GM18907 (cell line): ENCODE results near the gene CMTR2.

Experiments
- ATAC-seq: cut with Tn5 transposase; IDR thresholded peaks from one replicate; pipeline ENCODE4 v1.9.1; 2021; ENCODE audit warnings: mild to moderate bottlenecking, moderate library complexity; ENCODE audit not compliant: unreplicated experiment

The CMTR2 gene

DNA sequence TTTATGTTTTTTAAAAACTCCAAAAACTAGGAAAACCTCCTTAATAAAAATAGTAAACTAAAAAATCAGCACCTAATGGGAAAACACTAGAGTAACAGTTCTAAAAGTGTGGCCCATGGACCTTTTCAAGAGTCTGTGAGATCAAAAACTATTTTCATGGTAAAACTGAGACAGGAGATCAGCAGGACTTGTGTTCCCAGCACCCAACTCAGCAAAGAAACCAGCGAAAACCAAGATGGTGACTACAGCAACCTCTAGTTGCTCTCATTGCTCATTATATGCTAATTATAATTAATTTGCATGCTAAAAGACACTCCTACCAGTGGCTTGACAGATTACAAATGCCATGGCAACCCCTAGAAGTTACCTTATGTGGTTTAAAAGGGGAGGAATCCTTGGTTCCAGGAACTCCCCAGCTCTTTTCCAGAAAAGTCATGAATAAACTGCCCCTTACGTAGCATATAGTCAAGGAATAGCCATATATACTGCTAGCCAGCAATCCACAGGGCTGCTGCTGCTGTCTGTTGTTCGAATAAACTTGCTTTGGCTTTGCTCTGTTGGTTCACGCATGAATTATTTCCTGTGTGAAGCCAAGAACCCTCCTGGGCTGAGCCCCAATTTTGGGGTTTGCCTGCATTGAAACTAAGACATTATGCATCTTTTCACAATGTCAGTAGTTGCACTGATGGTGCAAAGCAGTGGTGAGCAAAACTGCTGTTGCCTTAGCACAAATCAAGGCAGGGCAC, 12.4 kb downstream of the CMTR2 start:
- ATAC-seq, result no peak

DNA sequence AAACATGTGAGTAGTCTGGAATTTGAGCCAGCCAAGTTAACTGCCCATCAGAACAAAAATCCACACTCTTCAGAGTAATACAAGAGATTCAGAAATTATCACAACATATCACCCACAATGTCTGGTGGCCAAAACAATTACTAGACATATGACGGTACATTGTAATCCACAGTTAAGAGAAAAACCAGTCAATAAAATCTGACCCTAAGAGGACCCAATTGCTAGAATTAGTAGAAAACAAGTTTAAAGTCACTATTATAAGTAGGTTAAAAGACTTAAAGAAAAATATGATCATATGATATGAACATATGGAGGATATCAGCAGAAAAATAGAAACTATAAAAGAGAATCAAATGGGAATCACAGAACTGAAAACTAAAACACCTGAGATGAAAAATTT, 15.8 kb downstream of the CMTR2 start:
- ATAC-seq, result no peak

DNA sequence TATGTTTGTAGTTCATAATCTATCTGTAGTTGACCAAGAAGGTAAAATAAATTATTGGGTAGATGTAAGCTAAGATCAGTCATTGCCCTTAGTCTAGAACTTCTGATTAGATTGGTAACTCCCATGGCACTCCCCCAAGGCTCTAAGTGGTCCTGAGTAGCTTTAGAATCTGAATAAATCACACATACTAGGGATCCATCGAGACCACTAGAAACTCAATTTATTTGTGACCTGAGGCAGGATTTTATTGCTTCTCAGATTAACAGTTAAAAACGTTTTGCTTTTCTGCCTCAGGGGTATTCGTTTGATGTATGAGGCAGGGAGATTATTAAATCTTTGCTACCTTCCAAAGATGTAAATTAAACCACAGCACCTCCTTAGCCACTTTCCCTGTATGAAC, 24.9 kb downstream of the CMTR2 start:
- no peak for ATAC-seq

DNA sequence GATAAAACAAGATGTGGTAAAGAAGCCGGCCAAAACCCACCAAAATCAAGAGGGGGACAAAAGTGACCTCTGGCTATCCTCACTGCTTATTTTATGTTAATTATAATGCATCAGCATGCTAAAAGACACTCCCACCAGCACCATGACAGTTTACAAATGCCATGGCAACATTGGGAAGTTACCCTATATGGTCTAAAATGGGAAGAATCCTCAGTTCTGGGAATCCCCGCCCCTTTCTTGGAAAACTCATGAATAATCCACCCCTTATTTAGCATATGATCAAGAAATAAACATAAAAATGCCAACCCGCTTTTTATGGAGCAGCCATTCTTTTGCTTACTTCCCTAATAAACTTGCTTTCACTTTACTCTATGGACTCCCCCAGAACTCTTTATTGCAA, 25.6 kb downstream of the CMTR2 start:
- no peak for ATAC-seq

DNA sequence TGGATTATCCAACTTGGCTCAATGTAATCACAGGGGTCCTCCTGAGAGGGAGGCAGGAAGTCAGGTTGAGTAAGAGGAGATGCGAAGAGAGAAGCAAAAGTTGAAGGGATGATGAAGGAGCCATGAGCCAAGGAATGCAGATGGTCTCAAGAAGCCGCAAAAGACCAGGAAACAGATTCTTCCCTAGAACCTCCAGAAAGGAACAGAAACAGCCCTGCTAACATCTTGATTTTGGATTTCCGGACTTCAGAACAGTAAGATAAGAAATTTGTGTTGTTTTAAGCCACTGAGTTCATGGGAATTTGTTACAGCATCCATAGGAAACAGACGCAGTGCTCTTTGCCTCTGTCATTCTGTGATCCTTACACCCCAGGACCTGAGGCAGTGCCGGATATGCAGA, 26.8 kb downstream of the CMTR2 start:
- ATAC-seq, result no peak

DNA sequence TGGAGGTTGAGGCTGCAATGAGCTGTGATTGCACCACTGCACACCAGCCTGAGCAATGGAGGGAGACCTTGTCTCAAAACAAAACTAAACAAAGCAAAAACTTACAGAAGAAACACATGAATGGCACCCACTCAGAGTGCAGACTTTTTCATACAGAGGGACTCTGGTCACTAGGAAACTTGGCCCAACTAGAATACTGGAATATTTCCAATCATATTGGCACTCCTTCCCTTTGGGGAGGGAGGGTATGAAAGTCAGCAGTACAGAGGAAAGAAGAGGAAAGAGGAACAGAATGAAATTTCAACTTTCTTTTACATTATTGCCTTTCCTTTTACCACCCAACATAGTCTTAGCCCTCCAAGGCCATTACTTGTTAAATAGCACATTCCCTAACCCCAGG, 28.2 kb downstream of the CMTR2 start:
- no peak for ATAC-seq

DNA sequence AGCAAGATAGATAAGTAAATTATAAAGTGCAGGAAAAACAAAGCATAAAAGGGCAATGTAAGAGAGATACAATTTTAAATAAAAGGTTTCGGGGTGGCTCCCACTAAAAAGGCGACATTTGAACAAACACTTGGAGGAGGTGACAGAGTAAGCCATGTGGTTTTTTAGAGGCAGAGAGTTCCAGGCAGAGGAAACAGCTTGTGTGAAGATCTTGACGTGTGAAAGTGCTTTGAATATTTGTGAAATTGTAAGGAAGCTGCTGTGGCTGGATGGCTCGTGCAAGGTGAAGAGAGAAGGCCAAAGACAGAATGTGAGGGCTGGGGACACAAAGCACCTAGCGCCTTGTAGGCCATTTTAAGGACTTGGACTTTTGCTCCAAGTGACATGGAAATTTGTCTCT, 30.1 kb downstream of the CMTR2 start:
- ATAC-seq, result no peak

DNA sequence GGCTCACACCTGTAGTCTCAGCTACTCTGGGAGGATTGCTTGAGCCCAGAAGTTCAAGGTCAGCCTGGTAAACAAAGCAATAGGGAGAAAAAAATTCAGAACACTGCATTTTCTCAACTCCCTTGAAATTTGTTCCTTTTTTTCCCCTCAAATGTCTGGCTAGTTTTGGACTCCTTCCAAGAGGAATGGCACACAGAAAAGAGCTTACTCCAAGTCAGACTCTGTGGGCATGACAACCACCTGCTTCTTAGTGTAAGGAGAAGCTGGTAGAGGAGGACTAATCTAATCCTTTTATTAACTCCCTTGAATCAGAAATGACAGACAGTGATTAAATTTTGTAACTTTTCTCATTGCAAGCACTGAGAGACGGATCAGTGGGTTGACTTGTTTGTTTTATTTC, 30.8 kb downstream of the CMTR2 start:
- ATAC-seq, result no peak

DNA sequence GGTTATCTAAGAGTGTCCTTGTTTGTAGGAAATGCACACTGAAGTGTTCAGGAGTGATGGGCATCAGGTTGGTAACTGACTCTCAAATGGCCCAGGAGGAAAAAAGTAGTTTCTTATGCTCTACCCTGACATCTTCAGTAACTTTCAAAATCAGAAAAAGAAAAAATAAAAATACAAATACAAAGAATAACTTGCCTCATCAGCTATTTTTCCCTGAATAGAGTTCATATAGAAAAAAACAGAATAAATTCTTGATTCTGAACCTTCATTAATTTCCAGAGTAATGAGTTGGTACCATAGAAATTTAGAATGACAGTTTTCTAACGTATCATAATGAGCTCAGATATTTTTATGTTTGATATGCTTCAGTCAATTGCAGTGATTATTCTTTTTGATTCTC, 31.4 kb downstream of the CMTR2 start:
- ATAC-seq, result no peak

DNA sequence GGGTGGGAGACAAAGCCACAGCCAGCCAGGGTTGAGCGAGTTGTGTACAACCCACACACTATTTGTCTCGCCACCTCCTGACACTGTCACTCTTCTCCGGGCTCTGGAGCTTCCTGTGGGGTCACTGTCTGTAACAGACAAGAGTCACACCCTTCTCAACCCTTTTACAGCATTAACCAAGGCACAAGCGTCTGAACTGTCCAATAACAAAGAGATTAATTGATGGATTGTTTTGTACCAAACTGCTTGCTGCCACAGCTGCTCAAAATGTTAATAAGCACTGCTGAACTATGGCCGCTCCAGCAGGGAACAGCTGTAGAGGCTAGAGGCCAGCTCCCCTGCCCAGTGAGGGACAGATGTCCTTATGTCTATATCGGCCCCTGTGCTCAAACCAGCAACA, 33.5 kb downstream of the CMTR2 start:
- ATAC-seq, result no peak

DNA sequence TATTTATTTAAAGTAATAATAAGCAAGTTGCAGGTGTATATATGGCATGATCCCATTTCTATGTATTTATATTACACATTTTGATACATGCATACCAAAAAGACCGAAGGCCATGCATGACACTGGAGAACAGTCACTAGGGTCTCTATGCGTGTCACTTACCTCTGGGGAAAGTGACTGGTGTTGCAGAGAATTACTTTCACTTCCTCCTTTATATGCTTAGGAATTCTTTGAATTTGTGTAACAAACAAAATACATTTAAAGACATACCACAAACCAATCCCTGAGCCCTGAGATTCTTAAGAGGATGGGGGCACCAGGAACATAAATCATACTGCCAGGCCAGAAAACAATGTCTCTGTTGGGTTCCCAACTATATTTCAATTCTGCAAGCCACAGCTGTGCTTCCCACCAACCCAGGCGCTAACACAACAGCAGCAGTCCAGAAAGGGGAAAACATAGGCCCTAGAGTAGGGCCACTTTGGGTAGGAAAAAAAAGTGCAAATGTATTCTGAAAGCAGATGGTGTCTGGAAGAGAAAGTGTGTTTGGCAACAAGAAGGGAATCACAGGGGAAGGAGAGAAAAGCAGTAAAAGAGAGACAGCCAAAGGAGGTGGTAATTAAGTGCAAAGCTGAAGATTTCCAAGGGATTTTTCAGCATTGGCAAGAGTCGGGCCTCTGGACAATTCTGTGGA, 34.2 kb downstream of the CMTR2 start:
- ATAC-seq, result no peak

DNA sequence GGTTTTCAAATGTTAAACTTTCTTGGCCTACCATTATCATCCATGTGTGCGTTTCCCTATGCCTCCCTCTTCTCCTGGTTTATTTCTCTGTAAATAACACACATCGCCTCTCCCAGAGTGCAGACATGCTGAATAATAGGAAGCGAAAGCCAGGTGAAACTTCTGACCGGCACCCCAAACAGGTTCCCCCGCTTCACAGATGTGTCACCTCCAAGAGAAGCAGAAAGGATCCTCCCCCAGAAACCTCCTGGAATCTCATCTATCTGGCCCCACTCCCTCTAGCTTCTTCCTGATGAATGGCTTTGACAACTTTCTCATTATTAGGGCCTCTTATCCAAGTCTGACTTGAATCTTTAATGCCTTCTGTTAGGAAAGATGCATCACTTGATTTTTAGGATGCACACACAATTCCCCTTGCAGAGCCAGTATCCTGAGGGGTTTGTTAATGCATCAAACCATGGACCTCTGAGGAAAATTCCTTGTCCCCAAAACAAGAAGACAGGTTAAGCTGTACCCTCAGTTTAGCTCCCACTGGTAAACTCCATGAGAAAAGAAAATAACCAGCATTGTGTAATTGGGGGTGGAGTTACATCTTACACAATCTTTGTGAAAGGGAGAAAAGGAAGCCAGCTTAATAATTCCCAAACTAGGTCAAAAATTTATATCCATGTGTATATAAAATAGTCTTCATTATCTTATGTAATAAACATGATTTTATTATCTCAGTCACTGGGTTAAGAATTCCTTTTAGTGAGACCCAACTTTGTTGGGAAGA, 38.6 kb downstream of the CMTR2 start:
- ATAC-seq, result no peak

DNA sequence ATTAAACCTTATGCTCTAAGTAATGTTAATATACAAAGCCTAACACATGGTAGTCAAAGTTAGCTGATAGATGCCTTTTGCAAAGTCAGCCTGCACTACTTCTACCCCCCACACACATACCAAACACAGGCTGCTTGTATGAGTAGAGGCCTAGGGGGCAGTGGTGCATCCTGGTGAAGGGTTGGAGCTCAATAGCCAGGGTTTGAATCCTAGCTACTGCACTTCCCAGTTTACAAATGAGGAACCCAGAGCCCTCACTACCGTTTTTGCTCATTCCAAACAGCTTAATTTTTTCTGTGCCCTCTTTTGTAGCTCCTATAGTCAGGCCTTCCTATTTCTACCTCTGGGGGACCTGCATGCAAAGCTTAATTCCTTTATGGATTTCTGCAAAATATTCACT, 39.8 kb downstream of the CMTR2 start:
- ATAC-seq, result no peak

DNA sequence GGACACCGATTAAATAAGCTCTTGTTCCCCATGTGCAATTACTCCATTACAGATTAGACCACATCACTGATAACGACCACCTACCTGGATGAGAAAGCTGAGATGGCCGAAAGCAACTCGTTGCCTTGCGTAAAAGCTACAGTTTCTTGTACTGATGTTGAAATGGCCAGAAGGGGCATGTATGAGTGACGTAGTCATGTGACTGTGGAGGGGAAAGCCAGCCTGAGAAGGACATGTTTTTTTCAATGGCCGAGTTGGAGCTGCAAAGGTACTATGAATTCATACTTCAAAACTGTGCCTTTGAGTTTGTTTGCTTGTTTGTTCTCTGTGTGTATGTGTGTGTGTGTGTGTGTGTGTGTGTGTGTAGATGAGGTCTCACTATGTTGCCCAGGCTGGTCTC, 41.7 kb downstream of the CMTR2 start:
- ATAC-seq, result no peak

DNA sequence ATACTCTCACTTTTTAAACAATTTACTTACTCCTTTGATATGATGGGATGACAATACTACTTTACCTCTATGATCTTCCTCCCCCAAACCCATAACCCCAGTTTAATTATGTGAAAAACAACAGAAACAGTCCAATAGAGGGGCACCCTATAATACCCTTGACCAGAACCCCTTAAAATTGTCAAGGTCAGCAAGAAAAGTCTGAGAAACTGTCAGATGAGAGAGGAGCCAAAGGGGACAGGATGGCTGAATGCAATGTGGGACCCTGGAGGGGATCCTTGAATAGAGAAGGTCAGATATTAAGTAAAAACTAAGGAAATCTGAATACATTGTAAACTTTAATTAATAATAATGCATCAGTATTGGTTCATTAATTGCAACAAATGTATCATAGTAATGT, 42.9 kb downstream of the CMTR2 start:
- ATAC-seq, result no peak

DNA sequence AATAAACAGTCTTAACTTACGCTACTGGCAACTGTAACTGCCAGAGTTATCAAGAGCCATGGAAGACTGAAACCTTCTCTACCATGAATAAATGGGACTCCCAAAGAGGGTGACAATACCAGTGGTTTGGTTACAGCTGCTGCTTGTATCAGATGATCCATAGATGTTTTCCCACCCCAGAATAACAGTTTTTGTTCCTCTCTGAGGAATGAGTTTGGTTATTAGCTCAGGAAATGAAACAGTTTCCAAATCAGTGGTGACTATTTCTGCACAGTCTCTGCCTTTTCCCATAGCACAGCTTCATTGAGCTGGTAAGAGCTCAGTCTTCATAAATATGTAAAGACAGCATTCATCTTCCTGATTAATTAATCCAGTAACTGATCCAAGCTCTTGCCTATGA, 44.7 kb downstream of the CMTR2 start:
- ATAC-seq, result no peak

DNA sequence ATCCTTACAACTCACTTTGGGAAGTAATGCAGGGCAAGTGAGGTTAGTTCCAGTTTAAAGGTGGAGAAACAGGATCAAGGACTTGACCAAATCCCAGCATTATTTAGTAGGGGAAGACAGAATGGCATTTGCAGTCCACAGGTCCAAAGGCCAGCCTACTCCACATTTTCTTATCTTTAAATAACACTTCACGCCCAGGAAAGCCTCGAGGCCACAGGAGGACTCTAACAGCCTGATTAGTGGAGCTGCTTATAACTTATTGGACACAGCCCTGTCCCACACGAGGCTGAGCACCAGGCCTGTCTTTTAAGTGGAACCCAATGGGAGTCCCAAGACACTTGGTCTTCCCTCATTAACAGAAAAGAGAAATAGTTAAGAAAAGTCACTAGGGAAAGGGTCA, 46.6 kb downstream of the CMTR2 start:
- no peak for ATAC-seq

DNA sequence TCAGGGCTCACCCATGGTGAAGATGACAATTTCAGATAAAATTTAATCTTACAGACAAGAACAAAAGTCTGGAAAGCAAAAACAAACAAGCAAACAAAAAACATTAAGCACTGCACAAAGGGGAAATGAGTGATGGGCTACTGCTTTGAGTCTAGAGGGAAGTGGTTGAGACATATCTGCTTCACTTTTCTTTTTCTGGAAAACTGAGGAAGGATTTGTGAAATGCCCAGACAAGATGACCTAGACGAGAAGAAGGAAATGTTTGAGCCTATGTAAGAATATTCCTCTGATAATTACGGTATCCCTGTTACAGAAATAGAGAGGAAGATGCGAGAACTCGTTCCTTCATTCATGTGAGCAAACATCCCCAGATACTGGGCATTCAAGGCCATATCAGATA, 47.2 kb downstream of the CMTR2 start:
- ATAC-seq, result no peak
